MM.1S (cell line): ENCODE data around the gene FKBP2.

Experiments
- DNase-seq: peaks from one replicate; pipeline ENCODE4 v3.0.0-alpha.2; 2015
- H2AFZ ChIP-seq: fragments of 300-600 bp; sonication (generic); 2 replicates; pipeline ENCODE4 v1.6.0; 2016; ENCODE audit warnings: antibody characterized with exemption, low read length
- H3F3A ChIP-seq: fragments of 300-600 bp; sonication (generic); 2 replicates; pipeline ENCODE4 v1.6.1; 2016; ENCODE audit warnings: mild to moderate bottlenecking, antibody characterized with exemption, low read length, moderate library complexity, mixed read lengths; ENCODE audit not compliant: insufficient read depth
- H3K27ac ChIP-seq: fragments of 300-600 bp; sonication (generic); 2 replicates; pipeline ENCODE4 v1.5.1; 2016; ENCODE audit warnings: mild to moderate bottlenecking, low read length
- H3K27me3 ChIP-seq: fragments of 300-600 bp; sonication (generic); replicated peaks from 2 replicates; pipeline ENCODE4 v1.6.0; 2016; ENCODE audit warnings: low read length; ENCODE audit not compliant: insufficient read depth
- H3K36me3 ChIP-seq: fragments of 300-600 bp; sonication (generic); replicated peaks from 2 replicates; pipeline ENCODE4 v1.6.1; 2016; ENCODE audit warnings: mild to moderate bottlenecking, low read length, mixed read lengths; ENCODE audit not compliant: insufficient read depth
- H3K4me1 ChIP-seq: fragments of 300-600 bp; sonication (generic); 2 replicates; pipeline ENCODE4 v1.6.1; 2016; ENCODE audit warnings: low read length, mixed read lengths
- H3K4me2 ChIP-seq: fragments of 300-600 bp; sonication (generic); 2 replicates; pipeline ENCODE4 v1.6.0; 2016; ENCODE audit warnings: low read depth, low read length
- H3K4me3 ChIP-seq: fragments of 300-600 bp; sonication (generic); 2 replicates; pipeline ENCODE4 v1.5.1; 2016; ENCODE audit warnings: low read length, mixed read lengths
- H3K79me2 ChIP-seq: fragments of 300-600 bp; sonication (generic); 2 replicates; pipeline ENCODE4 v1.6.1; 2016; ENCODE audit warnings: mixed run types, low read length, mixed read lengths
- H3K9ac ChIP-seq: fragments of 300-600 bp; sonication (generic); 2 replicates; pipeline ENCODE4 v1.6.1; 2016; ENCODE audit warnings: low read length, mixed read lengths
- H3K9me2 ChIP-seq: fragments of 300-600 bp; sonication (generic); replicated peaks from 2 replicates; pipeline ENCODE4 v1.6.1; 2016; ENCODE audit warnings: mild to moderate bottlenecking, low read length, mixed read lengths; ENCODE audit not compliant: insufficient read depth
- H3K9me3 ChIP-seq: fragments of 300-600 bp; sonication (generic); replicated peaks from 2 replicates; pipeline ENCODE4 v1.6.1; 2016; ENCODE audit warnings: mild to moderate bottlenecking, low read length, mixed read lengths; ENCODE audit not compliant: insufficient read depth
- H4K20me1 ChIP-seq: fragments of 300-600 bp; sonication (generic); 2 replicates; pipeline ENCODE4 v1.6.1; 2016; ENCODE audit warnings: mild to moderate bottlenecking, low read length, moderate library complexity, mixed read lengths; ENCODE audit not compliant: insufficient read depth
- EZH2 ChIP-seq: fragments of 300-600 bp; sonication (generic); optimal IDR thresholded peaks from 2 replicates; pipeline ENCODE3; 2017; ENCODE audit warnings: low read depth, mild to moderate bottlenecking, antibody characterized with exemption, low read length, mixed read lengths
- EZH2phosphoT487 ChIP-seq: fragments of 300-600 bp; sonication (generic); IDR thresholded peaks from 2 replicates; pipeline ENCODE4 v1.6.1; 2018; ENCODE audit warnings: antibody characterized with exemption, low read length
- TF ChIP-seq, protein P1 (sequence below): fragments of 300-600 bp; sonication (generic); IDR thresholded peaks from 2 replicates; pipeline ENCODE4 v1.5.1; 2016; ENCODE audit warnings: antibody characterized with exemption, low read length, mixed read lengths

Gene FKBP2

DNA sequence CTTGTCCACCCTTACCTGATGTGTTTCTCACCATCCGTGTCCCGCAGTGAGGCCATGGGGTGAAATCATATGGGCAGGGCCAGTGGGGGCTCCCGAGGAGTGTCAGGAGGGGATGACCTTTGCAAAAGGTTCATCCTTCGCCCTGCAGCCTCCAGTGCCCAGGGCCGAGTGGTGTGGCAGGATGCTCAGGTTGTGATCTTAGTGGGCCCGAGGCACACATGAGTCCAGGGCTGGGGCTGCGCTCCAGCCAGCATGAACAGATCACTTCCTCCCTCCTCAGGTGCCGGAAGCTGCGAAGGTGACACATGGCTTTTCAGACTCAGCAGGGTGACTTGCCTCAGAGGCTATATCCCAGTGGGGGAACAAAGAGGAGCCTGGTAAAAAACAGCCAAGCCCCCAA, 2.8 kb upstream of the FKBP2 start:
- Histone ChIP-seq H3K4me1 (peaks cover 23% of the 10 kb centered on the region), H3K9ac (no peak overlapping the region), H3K4me3 (no peak overlapping the region), H3K4me2 (no peak overlapping the region), H4K20me1 (no peaks in the 10 kb centered on the region), H2AFZ (no peak overlapping the region), H3K79me2 (peaks cover 27% of the 10 kb centered on the region), H3K9me2 (no peaks in the 10 kb centered on the region), H3K36me3 (no peaks in the 10 kb centered on the region), H3F3A (peaks cover 24% of the 10 kb centered on the region), H3K27ac (no peak overlapping the region), H3K27me3 (no peaks in the 10 kb centered on the region), H3K9me3 (no peaks in the 10 kb centered on the region)
- no peak for TF ChIP-seq EZH2
- TF ChIP-seq, protein P1, sequence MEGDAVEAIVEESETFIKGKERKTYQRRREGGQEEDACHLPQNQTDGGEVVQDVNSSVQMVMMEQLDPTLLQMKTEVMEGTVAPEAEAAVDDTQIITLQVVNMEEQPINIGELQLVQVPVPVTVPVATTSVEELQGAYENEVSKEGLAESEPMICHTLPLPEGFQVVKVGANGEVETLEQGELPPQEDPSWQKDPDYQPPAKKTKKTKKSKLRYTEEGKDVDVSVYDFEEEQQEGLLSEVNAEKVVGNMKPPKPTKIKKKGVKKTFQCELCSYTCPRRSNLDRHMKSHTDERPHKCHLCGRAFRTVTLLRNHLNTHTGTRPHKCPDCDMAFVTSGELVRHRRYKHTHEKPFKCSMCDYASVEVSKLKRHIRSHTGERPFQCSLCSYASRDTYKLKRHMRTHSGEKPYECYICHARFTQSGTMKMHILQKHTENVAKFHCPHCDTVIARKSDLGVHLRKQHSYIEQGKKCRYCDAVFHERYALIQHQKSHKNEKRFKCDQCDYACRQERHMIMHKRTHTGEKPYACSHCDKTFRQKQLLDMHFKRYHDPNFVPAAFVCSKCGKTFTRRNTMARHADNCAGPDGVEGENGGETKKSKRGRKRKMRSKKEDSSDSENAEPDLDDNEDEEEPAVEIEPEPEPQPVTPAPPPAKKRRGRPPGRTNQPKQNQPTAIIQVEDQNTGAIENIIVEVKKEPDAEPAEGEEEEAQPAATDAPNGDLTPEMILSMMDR, result no peak
- no peak for TF ChIP-seq EZH2phosphoT487
- DNase-seq, result no peak

- Histone ChIP-seq H3K9ac (no peak overlapping the region), H3K36me3 (no peaks in the 10 kb centered on the region), H3K9me3 (no peaks in the 10 kb centered on the region), H3K27ac (no peak overlapping the region), H3K9me2 (no peaks in the 10 kb centered on the region), H3F3A (peaks cover 30% of the 10 kb centered on the region), H3K4me2 (no peak overlapping the region), H3K4me1 (peaks cover 23% of the 10 kb centered on the region), H3K27me3 (no peaks in the 10 kb centered on the region), H2AFZ (no peak overlapping the region), H3K4me3 (no peak overlapping the region), H4K20me1 (no peaks in the 10 kb centered on the region), H3K79me2 (peaks cover 28% of the 10 kb centered on the region)
- DNase-seq, result no peak
- TF ChIP-seq EZH2phosphoT487 (no peak), EZH2 (no peak)
- TF ChIP-seq, protein P1, result no peak
Observed at GRCh38 chr11:64238999-64239398, 1.9 kb upstream of the FKBP2 start.

GRCh38 chr11:64239662-64240434, 1.0 kb upstream of the FKBP2 start:
- H3K79me2 ChIP-seq, result peaks cover 36% of the 10 kb centered on the region
- no peaks in the 10 kb centered on the region for H3K9me2 ChIP-seq
- no peaks in the 10 kb centered on the region for H3K9me3 ChIP-seq
- TF ChIP-seq EZH2phosphoT487 (no peak), EZH2 (no peak)
- TF ChIP-seq, protein P1, result no peak
- H3K27me3 ChIP-seq, result no peaks in the 10 kb centered on the region
- no peak for DNase-seq
- H3K36me3 ChIP-seq, result no peaks in the 10 kb centered on the region
- H3K9ac ChIP-seq, result peak overlapping the region; percentile 95
- peaks cover 23% of the 10 kb centered on the region for H3K4me1 ChIP-seq
- H3K4me3 ChIP-seq, result peak overlapping the region; percentile 73
- no peak overlapping the region for H2AFZ ChIP-seq
- H3F3A ChIP-seq, result peaks cover 30% of the 10 kb centered on the region
- H3K4me2 ChIP-seq, result peak overlapping the region; percentile 97
- H3K27ac ChIP-seq, result peak overlapping the region; percentile 95
- no peaks in the 10 kb centered on the region for H4K20me1 ChIP-seq
